Ureter (tissue), 1 donor: Measurements from ENCODE around the gene DOCK2. TPM values are rescaled to one million over a fixed set of nuclear protein-coding genes. Genes with fewer than 3 reads are reported as not detected.

ENCODE experiments used
- DNase-seq: peaks from one replicate; pipeline ENCODE4 v3.0.0-alpha.2; 2020; ENCODE audit warnings: low spot score
- total RNA-seq: library from RNA; stranded (reverse); gene quantifications from one replicate; pipeline ENCODE4 v1.2.4, GENCODE V29; 2023
- donor health status: DM: yes; HTN: yes; CAD: no.

Gene DOCK2
- total RNA-seq, 1 donor from 2014 or later, result 22.4 TPM

- no peak for DNase-seq
Observed at GRCh38 chr5:169988206-169988605, 351.1 kb downstream of the DOCK2 start.

- no peak for DNase-seq
Observed at GRCh38 chr5:169988947-169989346, 351.9 kb downstream of the DOCK2 start.

DNA sequence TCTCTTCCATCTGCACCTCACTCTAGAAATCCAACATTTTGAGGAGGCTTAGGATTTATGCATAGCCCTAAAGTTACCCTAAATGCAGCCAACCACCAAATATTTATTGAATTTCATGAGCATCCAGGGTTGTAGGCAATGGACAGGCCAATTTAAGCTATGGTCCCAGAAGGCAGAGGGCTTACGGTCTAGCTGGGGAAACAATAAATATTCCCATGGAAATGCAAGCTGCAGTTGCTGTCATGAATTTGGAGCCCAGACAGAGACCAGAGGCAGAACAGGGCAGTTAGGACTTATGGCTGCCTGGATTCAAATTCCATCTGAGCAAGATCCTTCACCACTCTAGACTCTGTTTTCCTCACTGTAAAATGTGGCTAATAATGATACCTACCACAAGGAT lies 352.3 kb downstream of the DOCK2 start:
- no peak for DNase-seq

DNA sequence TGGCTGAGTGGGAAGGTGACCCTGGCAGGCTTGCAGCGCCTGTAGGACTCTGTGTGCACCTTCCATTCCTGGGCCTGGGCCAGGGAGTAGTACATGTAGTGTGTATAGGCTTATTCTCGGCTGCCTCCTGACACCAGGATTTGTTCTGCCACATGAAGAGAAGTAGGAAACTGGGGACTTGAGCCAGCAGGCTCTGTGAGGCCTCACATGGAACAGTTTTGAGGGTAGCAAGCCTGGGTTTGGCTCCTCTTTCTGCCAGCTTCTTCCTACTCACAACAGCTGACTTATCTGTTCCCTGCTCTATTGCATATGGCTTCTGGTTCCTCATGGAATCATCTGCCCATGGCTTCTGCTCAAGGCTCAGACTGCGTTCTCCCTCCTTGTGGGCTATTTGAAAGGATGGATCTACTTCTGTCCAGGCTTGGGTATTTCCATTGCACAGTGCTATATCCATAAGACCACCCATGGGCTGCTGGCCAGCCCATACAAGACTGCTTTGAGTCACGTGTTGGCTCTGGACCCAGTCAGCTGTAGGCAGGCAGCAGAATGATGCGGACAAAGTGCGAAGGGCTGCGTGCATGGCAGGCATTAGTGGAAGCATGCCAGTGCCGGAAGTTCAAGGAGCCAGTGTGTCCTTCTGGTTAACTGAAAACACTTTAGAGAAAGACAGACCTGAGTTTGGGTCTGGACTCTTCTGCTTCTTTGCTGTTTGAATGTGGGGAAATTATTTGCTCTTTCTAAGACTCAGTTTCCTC lies 354.2 kb downstream of the DOCK2 start:
- no peak for DNase-seq

DNA sequence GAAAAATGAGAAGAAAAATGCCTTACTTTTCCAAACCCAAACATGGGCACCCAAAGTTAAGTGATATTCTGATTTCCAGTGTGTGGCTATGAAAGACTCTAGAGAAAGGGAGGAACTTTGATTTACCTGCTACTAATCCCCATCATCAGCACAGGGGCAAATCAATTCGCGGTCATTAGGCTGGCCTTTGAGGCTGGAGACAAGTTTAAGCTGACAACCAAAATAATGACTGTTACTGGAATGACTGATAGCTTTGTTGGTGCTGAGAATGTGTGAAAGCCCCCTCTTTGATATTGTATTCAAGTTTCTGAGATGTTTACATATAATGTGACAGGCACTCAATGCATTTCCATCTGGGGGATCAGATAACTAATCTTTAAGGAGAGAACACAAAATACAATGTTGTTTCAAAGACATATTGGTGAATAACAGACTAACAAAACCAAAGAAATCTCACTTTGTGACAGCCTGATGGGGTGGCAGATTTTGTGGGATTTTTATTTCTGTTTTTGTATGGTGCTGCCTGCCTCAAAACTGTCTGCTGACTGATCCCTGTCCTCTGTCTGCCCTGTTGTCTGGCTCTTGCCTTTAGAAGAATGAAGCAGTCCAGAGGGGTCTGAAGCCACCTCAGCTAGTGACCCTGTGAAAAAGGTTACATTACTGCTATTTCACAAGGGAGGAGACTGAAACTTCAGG lies 355.9 kb downstream of the DOCK2 start:
- DNase-seq, result no peak

- no peak for DNase-seq
Observed at GRCh38 chr5:169993485-169993790, 356.4 kb downstream of the DOCK2 start.

DNA sequence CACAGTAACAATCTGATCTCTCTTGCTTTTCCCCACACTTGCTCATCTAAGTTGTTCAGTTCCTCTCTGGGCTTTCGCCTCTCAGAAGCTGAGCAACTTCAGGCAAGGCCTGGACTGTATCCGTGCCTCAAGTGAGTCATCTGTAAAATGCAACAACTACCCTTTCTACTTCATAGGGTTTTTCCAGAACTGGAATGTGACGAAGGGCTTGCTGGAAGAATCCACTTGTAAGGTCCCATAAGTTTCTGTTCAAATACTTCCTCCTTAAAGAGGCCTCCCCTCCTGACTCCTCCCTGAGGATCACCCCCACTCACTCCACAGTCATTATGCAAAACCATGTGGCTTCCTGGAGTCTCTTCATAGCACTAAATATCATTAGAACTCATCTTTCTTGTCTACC lies 360.7 kb downstream of the DOCK2 start:
- DNase-seq, result no peak

DNA sequence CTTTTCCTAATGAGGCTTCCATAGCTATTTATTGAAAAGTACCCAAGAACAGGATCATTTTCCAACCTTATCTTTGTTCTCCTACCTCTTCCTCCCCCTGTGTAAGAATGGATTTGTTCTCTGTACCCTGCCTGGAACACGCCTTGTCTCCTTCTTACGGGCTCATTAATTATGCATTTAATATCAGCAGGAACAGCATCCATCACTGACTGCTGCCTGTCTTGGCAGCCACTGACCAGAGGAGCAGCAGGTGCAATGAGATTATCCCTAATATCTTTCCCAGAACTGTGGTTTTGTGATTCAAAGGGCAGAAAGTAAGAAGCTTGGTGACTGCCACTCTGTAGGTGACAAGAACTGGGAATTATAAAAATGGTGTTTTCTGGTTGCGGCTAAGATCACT lies 362.5 kb downstream of the DOCK2 start:
- DNase-seq, result no peak

DNA sequence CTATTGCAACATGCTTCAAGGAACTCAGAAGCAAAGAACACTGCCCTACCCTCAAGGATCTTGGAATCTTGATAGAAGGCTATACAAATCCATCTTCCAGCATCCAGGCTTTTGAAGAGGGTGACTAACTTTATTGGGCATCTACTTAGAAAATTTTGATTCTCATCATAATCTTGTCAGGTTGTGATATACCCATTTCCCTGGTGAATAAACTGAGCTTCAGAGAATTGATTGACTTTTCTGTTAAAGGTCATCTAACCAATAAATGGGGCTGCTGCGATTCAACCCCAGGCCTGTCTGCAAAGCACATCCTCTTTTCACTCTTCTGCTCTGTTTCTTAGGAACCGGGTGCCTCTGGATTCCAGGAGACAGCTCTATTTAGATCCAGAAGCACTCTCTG lies 363.1 kb downstream of the DOCK2 start:
- no peak for DNase-seq

DNA sequence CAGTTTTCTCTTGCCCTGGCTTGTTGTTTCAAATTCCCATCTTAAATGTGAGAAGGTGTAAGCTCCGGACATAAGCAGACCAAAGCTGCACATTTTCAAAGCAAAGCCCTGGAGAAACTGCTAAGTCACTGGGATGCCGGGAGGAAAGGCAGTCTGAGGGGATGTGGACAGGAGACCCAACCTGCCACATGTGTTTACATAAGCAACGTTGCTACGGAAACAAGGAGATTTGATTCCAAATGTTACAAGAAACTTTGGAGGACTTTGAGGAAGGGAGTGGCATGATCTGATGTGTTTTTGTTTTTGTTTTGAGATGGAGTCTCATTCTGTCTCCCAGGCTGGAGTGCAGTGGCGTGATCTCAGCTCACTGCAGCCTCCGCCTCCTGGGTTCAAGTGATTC lies 368.9 kb downstream of the DOCK2 start:
- DNase-seq, result no peak

GRCh38 chr5:170008376-170008775 lies 371.3 kb downstream of the DOCK2 start:
- DNase-seq, result no peak

DNA sequence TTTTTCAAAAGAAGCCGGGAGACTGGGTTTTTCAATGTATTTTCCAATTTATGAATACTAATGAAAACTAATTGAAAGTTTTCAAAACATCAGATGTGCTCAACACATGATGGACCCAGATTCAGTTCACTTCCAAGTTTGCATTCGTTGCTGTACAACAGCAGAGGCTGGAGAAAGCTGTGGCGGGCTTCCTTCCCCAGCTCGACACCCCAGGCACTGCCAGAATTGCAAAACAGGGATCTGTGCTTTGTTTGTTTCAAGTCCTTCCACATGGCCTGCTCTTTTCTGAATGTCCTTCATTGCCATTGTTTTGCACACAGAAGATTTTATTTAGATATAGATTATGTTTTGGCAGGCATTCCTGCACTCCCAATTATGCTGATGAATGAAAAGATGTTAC lies 373.5 kb downstream of the DOCK2 start:
- no peak for DNase-seq

GRCh38 chr5:170011751-170012150 lies 374.7 kb downstream of the DOCK2 start:
- no peak for DNase-seq

- DNase-seq, result no peak
Observed at GRCh38 chr5:170012622-170013021, 375.5 kb downstream of the DOCK2 start.

- DNase-seq, result no peak
Observed at GRCh38 chr5:170020423-170020822, 383.3 kb downstream of the DOCK2 start.

- DNase-seq, result no peak
Observed at GRCh38 chr5:170021506-170021905, 384.4 kb downstream of the DOCK2 start.

- DNase-seq, result no peak
Observed at GRCh38 chr5:170025853-170026252, 388.8 kb downstream of the DOCK2 start.

- DNase-seq, result no peak
Observed at GRCh38 chr5:170028124-170028523, 391.0 kb downstream of the DOCK2 start.

DNA sequence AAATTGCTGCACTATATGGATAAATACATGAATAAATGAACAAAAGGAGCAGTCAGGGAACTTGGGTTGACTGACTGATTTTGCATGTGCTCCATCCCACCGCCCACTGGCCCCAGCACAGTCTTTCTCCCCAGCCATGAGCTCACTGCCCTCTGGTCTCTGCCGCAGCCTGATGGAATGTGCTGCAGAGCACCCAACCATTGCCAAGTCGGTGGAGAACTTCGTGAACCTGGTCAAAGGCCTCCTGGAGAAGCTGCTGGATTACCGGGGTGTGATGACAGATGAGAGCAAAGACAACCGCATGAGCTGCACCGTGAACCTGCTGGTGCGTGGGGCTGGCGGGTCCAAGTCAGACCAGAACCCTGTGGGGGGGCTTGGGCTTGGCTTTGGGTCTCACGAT lies 397.2 kb downstream of the DOCK2 start:
- DNase-seq, result no peak

GRCh38 chr5:170038241-170038640 lies 401.2 kb downstream of the DOCK2 start:
- DNase-seq, result no peak

GRCh38 chr5:170039830-170040229 lies 402.8 kb downstream of the DOCK2 start:
- DNase-seq, result no peak

GRCh38 chr5:170046241-170046640 lies 409.2 kb downstream of the DOCK2 start:
- DNase-seq, result no peak

GRCh38 chr5:170049713-170050112 lies 412.6 kb downstream of the DOCK2 start:
- DNase-seq, result no peak

DNA sequence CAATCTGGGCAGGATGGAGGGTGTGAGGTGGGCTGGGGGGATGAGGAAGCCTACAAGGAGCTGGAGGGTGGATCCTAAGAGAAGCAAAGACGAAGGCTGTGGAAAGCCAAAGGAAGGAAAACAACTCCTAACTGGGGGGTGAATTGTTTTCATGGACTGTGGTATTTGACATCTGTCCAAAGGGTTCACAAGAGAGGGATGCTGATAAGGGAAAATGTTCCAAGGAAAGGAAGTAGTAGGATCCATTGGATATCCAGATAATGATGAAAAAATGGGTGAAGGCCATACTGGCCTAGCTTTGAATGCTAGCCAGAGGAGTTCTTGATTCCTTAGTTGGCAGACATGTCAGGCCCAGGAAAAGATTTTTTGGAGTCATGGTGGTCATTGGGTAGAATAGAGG lies 416.8 kb downstream of the DOCK2 start:
- DNase-seq, result no peak
